Effector CD4-positive, alpha-beta T cell (primary cell): ENCODE data around the gene IBTK.
"Not testable (repeated sequence)": the region's sequence is repeated elsewhere in the genome, so short reads cannot be mapped to it uniquely, and the experiment has no call there.

Experiments used
- DNase-seq: peaks from one replicate; pipeline ENCODE4 v3.0.0-alpha.2; 2020

IBTK gene

DNA sequence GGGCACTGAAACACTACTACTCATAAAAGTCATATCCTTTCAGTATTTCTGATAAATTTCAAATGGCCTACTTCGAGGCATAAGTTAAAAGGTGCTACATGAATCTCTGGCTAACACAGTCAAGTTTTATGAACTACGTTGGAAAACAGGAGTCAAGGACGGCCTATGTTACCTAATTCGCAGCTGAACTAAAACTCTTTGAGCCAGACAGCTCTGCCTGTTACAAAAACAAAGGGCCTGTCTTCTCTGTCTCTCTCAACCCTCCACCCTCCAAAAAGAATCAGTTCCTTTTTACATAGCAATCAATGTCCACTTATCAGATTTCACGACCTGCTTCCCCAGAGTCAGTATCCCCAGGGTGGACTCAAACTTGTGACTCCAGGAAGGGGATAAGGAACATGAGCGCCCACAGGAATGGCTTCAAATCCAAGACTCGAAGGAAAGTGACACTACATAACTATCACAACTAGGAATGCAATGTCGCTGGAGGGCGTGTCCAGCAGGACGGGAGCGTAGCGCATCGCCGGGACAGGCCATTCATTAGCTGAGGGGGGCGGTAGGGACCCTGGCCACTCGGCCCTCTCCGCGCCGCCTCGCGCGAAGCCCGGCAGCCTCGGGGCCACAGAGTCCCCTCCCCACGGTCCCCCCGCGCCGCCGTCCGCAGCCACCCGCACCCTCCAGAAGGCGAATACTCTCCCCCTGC is 591 bp downstream of the IBTK start:
- DNase-seq = no peak

DNA sequence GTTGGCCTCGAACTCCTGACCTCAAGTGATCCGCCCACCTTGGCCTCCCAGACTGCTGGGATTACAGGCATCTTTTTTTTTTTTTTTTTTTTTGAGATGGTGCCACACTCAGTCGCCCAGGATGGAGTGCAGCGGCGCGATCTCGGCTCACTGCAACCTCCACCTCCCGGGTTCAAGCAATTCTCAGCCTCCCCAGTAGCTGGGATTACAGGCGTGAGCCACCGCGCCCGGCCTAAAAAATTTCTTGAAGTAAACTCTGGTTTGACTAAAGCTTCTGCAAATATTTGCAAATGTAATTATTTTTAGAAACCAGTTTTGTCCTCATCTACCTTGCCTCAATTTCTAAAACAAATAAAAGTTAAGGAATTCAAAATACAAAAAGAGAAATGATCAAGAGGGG is 1.2 kb downstream of the IBTK start:
- no peak for DNase-seq

- DNase-seq = no peak
These were observed 2.2 kb downstream of the IBTK start for GRCh38 chr6:82245376-82245775.

- no peak for DNase-seq
These were observed 3.7 kb downstream of the IBTK start for GRCh38 chr6:82243884-82244283.

DNA sequence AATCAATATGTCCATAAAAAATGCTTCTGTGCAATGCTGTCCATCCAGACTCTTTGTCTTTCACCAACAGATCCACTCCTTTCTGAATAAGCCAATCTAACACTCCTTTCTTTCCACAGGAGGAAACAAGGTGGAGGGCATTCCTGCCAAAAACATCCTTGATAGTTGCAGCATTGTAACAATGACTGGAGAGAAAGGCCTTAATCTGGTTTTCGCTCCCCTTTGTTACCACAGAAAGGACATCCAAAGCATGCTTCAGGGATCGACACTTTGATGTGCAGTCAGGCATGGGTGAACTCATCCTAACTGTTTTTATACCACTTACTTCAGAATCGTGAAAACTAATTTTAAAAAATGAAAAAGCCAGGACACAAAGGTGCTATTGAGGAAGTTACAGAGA is 7.4 kb downstream of the IBTK start:
- no peak for DNase-seq

- no peak for DNase-seq
These were observed 7.9 kb downstream of the IBTK start for GRCh38 chr6:82239597-82239996.

GRCh38 chr6:82237013-82237412 is 10.5 kb downstream of the IBTK start:
- no peak for DNase-seq

GRCh38 chr6:82227770-82228169 is 19.8 kb downstream of the IBTK start:
- no peak for DNase-seq

GRCh38 chr6:82220167-82220566 is 27.4 kb downstream of the IBTK start:
- no peak for DNase-seq

DNA sequence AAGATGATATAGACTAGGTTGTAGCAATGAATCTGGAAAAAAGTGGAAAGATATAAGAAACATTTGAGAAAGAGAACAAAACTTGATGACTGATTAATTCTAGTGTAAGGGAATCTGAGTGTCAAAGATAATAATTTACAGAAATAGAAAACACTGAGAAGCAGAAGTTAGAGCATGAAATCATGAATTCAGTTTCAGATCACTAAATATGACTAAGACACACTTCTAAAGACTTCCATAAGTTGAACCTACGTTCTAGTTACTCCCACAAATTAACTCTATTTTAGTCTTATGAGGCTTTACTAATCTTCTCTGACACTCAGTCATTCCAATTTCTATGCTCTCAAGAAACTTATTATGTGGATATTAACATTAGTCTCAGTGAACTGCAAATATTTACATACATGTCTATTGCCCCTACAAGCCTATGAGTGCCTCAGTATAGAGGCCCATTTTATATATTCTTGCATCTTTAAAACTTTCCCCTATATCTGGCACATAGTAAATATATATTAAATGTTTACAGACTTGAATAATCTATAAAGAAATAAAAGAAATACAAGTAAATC is 30.4 kb downstream of the IBTK start:
- no peak for DNase-seq

DNA sequence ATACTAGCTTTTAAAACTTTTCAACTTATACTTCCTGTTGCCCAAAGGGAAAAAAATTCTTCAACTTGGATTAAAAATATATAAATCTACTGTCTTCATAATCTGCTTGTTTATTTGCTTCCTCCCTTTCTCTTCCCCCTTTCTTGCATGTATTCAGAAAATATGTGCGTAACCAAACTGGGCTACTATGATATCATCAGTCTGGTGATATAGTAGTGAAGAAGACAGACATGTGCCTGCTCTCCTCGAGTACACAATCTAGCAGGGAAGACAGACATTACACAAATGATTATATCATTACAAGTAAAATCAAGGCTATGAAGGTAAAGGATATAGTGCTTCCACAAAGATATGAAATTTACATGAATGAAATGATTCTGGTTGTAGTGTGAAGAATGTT is 31.0 kb downstream of the IBTK start:
- no peak for DNase-seq

GRCh38 chr6:82211326-82211725 is 36.2 kb downstream of the IBTK start:
- DNase-seq = no peak

- no peak for DNase-seq
These were observed 38.6 kb downstream of the IBTK start for GRCh38 chr6:82208913-82209312.

GRCh38 chr6:82205930-82206392 is 41.6 kb downstream of the IBTK start:
- DNase-seq = no peak

- DNase-seq = no peak
These were observed 43.5 kb downstream of the IBTK start for GRCh38 chr6:82204020-82204419.

DNA sequence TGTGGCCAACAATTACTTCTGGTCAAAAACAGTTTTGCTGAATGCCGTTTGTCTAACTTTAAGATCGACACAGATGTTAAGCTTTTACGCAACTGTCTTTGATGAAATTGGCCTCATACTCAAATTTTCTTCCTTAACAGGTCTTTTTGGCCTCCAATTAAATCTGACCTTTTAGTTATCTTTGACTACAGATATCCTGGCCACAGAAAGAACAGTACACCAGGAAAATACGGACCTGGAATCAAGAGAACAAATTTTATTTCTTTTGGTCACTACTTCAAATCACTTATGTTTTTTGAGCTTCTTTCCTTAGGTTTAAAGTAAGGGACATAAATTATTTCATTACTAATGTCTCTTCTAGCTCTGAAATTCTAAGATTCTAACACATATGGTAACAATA is 49.8 kb downstream of the IBTK start:
- no peak for DNase-seq

DNA sequence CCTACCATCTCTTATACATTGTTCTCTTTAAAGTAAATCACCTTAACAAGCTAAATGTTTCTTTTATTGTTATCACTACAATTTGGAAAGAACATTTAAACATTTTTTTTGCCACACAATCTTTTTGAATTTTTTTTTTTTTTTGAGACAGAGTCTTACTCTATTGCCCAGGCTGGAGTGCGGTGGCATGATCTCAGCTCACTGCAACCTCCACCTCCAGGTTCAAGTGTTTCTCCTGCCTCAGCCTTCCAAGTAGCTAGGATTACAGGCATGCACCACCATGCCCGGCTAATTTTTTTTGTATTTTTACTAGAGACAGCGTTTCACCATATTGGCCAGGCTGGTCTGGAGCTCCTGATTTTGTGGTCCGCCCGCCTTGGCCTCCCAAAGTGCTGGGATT is 50.3 kb downstream of the IBTK start:
- not testable (repeated sequence) for DNase-seq

DNA sequence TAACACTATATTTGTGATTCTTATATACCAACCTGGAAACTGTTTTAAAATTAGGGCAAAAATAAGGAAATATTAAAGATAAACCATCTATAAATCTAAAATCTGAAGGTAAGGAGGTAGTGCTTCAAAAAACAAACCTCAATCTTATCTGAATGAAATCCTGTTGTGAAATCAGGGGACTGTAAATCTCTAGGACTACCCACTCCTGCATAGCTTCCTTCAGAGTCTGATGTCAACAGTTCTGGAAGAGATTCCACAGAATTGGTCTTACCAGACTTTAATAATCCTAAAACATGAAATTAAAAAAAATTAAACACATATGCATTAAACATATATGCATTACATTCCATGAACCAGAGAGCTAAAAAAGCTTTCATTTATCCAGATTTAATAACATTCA is 51.4 kb downstream of the IBTK start:
- DNase-seq = no peak

DNA sequence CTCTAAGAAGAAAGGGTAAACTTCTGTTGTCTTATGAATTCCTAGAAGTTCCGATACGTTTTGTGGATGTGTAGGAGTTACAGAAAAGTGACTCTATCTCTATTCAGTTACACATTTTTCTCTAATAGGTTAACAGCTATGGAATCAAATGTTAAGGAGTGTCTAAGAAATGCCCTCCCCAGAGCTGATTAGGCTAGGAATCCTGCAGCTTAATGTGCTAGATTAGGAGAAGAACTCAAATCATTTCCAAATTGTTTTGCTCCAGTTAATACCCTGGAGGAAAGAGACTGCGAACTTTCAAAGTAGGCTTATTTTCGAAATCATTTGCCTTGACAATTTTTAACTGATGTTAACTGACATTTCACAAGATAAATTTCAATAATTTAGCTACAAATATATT is 51.9 kb downstream of the IBTK start:
- no peak for DNase-seq

- DNase-seq = no peak
These were observed 61.5 kb downstream of the IBTK start for GRCh38 chr6:82185948-82186535.

DNA sequence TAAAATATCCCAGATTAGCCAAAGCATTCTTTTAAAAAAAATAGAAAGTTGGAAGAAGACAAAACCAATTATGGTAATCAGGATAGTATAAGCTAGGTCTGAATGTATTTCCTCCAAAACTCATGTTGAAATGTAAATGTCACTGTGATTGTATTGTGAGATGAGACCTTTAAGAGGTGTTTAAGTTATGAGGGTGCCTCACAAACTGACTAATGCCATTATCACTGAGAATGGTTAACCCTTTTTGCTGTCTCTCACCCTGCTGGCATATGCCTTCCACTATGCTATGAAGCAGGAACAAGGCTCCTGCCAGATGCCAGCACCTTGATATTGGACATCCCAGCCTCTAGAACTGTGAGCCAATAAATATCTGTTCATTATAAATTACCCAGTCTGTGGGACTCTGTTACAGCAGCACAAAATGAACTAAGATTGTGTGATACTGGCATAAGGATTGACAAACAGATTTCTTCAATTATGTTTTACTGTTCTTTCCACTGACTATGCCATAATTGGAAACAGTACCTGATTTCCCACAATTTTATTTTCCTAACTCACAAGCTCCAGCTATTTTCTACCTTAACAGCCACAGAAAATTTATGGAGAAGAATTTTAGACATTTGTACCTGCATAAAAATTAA is 63.8 kb downstream of the IBTK start:
- DNase-seq = no peak

GRCh38 chr6:82182756-82183155 is 64.8 kb downstream of the IBTK start:
- DNase-seq = no peak

DNA sequence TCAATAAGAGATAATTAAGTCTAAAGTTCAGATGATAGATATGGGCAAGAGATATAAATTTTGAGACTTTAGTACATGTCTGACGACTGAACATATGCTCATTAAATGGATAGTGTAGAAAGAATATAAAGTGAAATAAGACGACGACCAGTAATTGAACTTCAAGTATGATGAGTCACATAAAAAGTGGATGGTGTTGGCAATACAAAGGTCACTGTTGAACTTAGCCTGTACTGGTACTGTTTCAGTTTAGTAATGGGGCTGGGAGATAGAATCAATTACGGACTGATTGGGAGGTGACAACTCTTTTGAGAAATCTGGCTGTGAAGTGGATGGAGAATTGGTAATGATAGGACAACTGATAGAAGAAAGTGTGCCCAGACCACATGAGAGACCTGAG is 68.1 kb downstream of the IBTK start:
- DNase-seq = no peak

- DNase-seq = no peak
These were observed 68.8 kb downstream of the IBTK start for GRCh38 chr6:82178759-82179112.
